K562 (cell line): ENCODE measurements around the gene ZNF716. TPM values are rescaled to one million over a fixed set of nuclear protein-coding genes. Genes with fewer than 3 reads are reported as not detected.

Experiments used
- ATAC-seq: fragments of 200-7000 bp; cut with Tn5 transposase; 3 replicates; pipeline ENCODE4 v1.9.1; 2020; ENCODE audit warnings: moderate library complexity
- BruUV-seq: library from RNA; stranded (reverse); fragments of 400-500 nt; replicated peaks from 2 replicates; lab custom pipeline; 2021; lab: Mats Ljungman, UMichigan
- CTCF ChIA-PET: fragments of 300-600 bp; formaldehyde crosslinking; extraction: SDS; loops from one replicate; lab custom pipeline; 2021; ENCODE audit warnings: low intra/inter-chr PET ratio; lab: Yijun Ruan, JAX
- POLR2A ChIA-PET: fragments of 300-600, 350-650 bp; sonication (Branson Sonifier 250); formaldehyde crosslinking; extraction: SDS; loops from one replicate; lab custom pipeline; 2021; ENCODE audit warnings: antibody characterized with exemption, inconsistent platforms; lab: Yijun Ruan, JAX
- DNase-seq, 4 experiments: peaks; one replicate each; pipeline versions ENCODE4 v3.0.0 to v3.0.0-alpha.2; 2011 to 2018; ENCODE audit warnings: low spot score in 3 of 4, mixed read lengths in 3 of 4; ENCODE audit errors: extremely low read depth in 1 of 4
- FAIRE-seq: peaks from 2 replicates; lab custom pipeline; 2011; peaks lifted over from hg19 to GRCh38; lab: Jason Lieb, UNC
- H2AFZ ChIP-seq: 2 replicates; pipeline ENCODE4 v1.6.0; 2011; ENCODE audit warnings: low read depth, low read length, control low read depth, inconsistent platforms
- H3K27ac ChIP-seq: fragments of 200-600 bp; 3 replicates; pipeline ENCODE4 v1.8.0; 2011; ENCODE audit warnings: low read depth, mild to moderate bottlenecking, control low read depth, inconsistent platforms, low read length, moderate library complexity, mixed read lengths; ENCODE audit errors: extremely low read depth
- H3K27me3 ChIP-seq, 2 experiments: fragments of 300-600 bp in 1 of 2; 2 replicates in 1 of 2; 3 replicates in 1 of 2; pipeline versions ENCODE4 v1.6.0 to v1.8.0; 2011; ENCODE audit warnings: inconsistent platforms in 2 of 2, low read length in 2 of 2, mild to moderate bottlenecking in 1 of 2, mixed read lengths in 1 of 2, moderate library complexity in 1 of 2; ENCODE audit not compliant: control insufficient read depth in 2 of 2, insufficient read depth in 2 of 2
- H3K36me3 ChIP-seq: fragments of 300-600 bp; 3 replicates; pipeline ENCODE4 v1.8.0; 2011; ENCODE audit warnings: mild to moderate bottlenecking, low read length, inconsistent platforms; ENCODE audit not compliant: control insufficient read depth, insufficient read depth
- H3K4me1 ChIP-seq, 2 experiments: fragments of 200-600 bp in 1 of 2; replicated peaks in 1 of 2; 2 replicates in 1 of 2; 3 replicates in 1 of 2; pipeline versions ENCODE4 v1.5.1 to v1.8.0; 2011; ENCODE audit warnings: inconsistent platforms in 2 of 2, low read length in 2 of 2, mild to moderate bottlenecking in 1 of 2, mixed read lengths in 1 of 2, moderate library complexity in 1 of 2; ENCODE audit not compliant: control insufficient read depth in 2 of 2, insufficient read depth in 2 of 2
- H3K4me2 ChIP-seq: 2 replicates; pipeline ENCODE4 v1.6.1; 2011; ENCODE audit warnings: low read length, control low read depth, inconsistent platforms, mixed read lengths; ENCODE audit not compliant: insufficient read depth
- H3K4me3 ChIP-seq: fragments of 200-600 bp; sonication (generic), shearing (Covaris generic); 2 replicates; pipeline ENCODE4 v1.5.1; 2016; ENCODE audit warnings: control low read depth, inconsistent platforms
- H3K79me2 ChIP-seq: fragments of 200-600 bp; 3 replicates; pipeline ENCODE4 v1.8.0; 2011; ENCODE audit warnings: low read length, inconsistent platforms; ENCODE audit not compliant: control insufficient read depth, insufficient read depth
- H3K9ac ChIP-seq, 2 experiments: 2 replicates each; pipeline versions ENCODE4 v1.6.0 to v1.6.1; 2011; ENCODE audit warnings: low read depth in 2 of 2, low read length in 2 of 2, control low read depth in 1 of 2, inconsistent platforms in 1 of 2, mild to moderate bottlenecking in 1 of 2, mixed read lengths in 1 of 2; ENCODE audit not compliant: insufficient read depth in 1 of 2
- H3K9me1 ChIP-seq: one replicate; pipeline ENCODE4 v1.6.0; 2011; ENCODE audit warnings: inconsistent platforms, mild to moderate bottlenecking, low read length, moderate library complexity; ENCODE audit not compliant: control insufficient read depth, insufficient read depth
- H3K9me3 ChIP-seq: replicated peaks from 2 replicates; pipeline ENCODE4 v1.5.1; 2011; ENCODE audit warnings: low read depth, low read length, inconsistent platforms; ENCODE audit not compliant: control insufficient read depth, insufficient read depth
- H4K20me1 ChIP-seq: replicated peaks from 2 replicates; pipeline ENCODE4 v1.6.1; 2011; ENCODE audit warnings: low read length, inconsistent platforms, mixed read lengths; ENCODE audit not compliant: control insufficient read depth, insufficient read depth
- ARHGAP35 ChIP-seq: fragments of 450-650 bp; IDR thresholded peaks from 2 replicates; pipeline ENCODE4 v1.6.1; 2018; ENCODE audit not compliant: partially characterized antibody
- ASH1L ChIP-seq: fragments of 450-650 bp; IDR thresholded peaks from 2 replicates; pipeline ENCODE4 v1.6.1; 2018; ENCODE audit warnings: borderline replicate concordance, mild to moderate bottlenecking, low read depth; ENCODE audit not compliant: partially characterized antibody
- BDP1 ChIP-seq: IDR thresholded peaks from 3 replicates; pipeline ENCODE4 v1.6.1; 2011; ENCODE audit not compliant: insufficient read length, insufficient read depth
- FOXJ2 ChIP-seq: fragments of 200-800 bp; sonication (Bioruptor generic); IDR thresholded peaks from 2 replicates; pipeline ENCODE4 v1.6.1; 2016; ENCODE audit warnings: missing genetic modification characterization, missing compliant biosample characterization
- FOXM1 ChIP-seq, 2 experiments: fragments of 450-650 bp in 1 of 2; sonication (generic) in 1 of 2; formaldehyde crosslinking in 1 of 2; IDR thresholded peaks; 2 replicates each; pipeline versions ENCODE4 v1.6.1 to v1.9.0; 2017 to 2022; ENCODE audit warnings: low read depth in 2 of 2, mild to moderate bottlenecking in 2 of 2, missing genetic modification reagents in 1 of 2, moderate library complexity in 1 of 2
- HDAC6 ChIP-seq: IDR thresholded peaks from 2 replicates; pipeline ENCODE4 v1.6.1; 2012; ENCODE audit warnings: low read depth, mild to moderate bottlenecking, control low read depth, inconsistent platforms, low read length, moderate library complexity
- HINFP ChIP-seq: fragments of 450-650 bp; conservative IDR thresholded peaks from 2 replicates; pipeline ENCODE4 v1.6.1; 2016; ENCODE audit warnings: missing genetic modification characterization, low read depth, mild to moderate bottlenecking, control low read depth, missing compliant biosample characterization
- MIER1 ChIP-seq: fragments of 450-650 bp; IDR thresholded peaks from 2 replicates; pipeline ENCODE4 v1.6.1; 2016; ENCODE audit warnings: antibody characterized with exemption, mild to moderate bottlenecking, low read depth
- MITF ChIP-seq: IDR thresholded peaks from 2 replicates; pipeline ENCODE4 v1.6.1; 2014; ENCODE audit warnings: antibody characterized with exemption
- OTX1 ChIP-seq: fragments of 450-650 bp; formaldehyde crosslinking; IDR thresholded peaks from 2 replicates; pipeline ENCODE4 v1.4.0; 2022; ENCODE audit warnings: mild to moderate bottlenecking
- PHF8 ChIP-seq: fragments of 200-600 bp; sonication (generic); IDR thresholded peaks from 2 replicates; pipeline ENCODE4 v1.6.1; 2012; ENCODE audit warnings: mixed run types, mild to moderate bottlenecking, inconsistent platforms, low read length, moderate library complexity, borderline replicate concordance
- U2AF1 ChIP-seq: fragments of 200-400 bp; formaldehyde crosslinking; optimal IDR thresholded peaks from 2 replicates; pipeline ENCODE3; 2017; ENCODE audit warnings: mild to moderate bottlenecking, low read depth, low read length, moderate library complexity
- ZKSCAN3 ChIP-seq: fragments of 250-450 bp; sonication (Bioruptor Pico); IDR thresholded peaks from 2 replicates; pipeline ENCODE4 v1.4.0; 2020
- ZNF121 ChIP-seq: sonication (generic); formaldehyde crosslinking; conservative IDR thresholded peaks from 2 replicates; pipeline ENCODE4 v1.8.0; 2022; ENCODE audit warnings: missing genetic modification reagents
- ZNF263 ChIP-seq: sonication (generic); formaldehyde crosslinking; IDR thresholded peaks from 2 replicates; pipeline ENCODE4 v1.8.0; 2022; ENCODE audit warnings: mild to moderate bottlenecking, missing genetic modification reagents, borderline replicate concordance
- ZNF766 ChIP-seq: fragments of 200-800 bp; sonication (Bioruptor generic); conservative IDR thresholded peaks from 2 replicates; pipeline ENCODE4 v1.6.1; 2016; ENCODE audit warnings: missing genetic modification characterization, missing compliant biosample characterization
- WGBS: fragments of 100-300 bp; shearing (Covaris generic); methylation state at CpG from one replicate; pipeline ENCODE4 v1.1.6; 2016; ENCODE audit warnings: low coverage, mixed read lengths; ENCODE audit not compliant: insufficient coverage; ENCODE audit errors: missing lambda C conversion rate; 5-methylcytosine and 5-hydroxymethylcytosine counted together
- in situ Hi-C: fragments of 300-500 bp; cut with MboI; formaldehyde crosslinking; loops from 4 replicates; pipeline ENCODE4 v1.15.0; 2018; ENCODE audit warnings: inconsistent platforms, mixed read lengths
- intact Hi-C: fragments of 100-400 bp; cut with micrococcal nuclease; formaldehyde crosslinking; loops from 2 replicates; pipeline ENCODE4 v1.14.2; 2022
- polyA plus RNA-seq, 8 experiments: library from polyadenylated mRNA; depleted of rRNA in 4 of 8; stranded (reverse) in 5 of 8; unstranded in 3 of 8; fragments of >200 nt; fragmentation: Nextera tagmentation in 2 of 8; fragmentation: Illumina TruSeq in 1 of 8; extraction: Ambion mirVana in 2 of 8; extraction: Trizol in 1 of 8; gene quantifications; 2 replicates each; pipeline versions ENCODE4 v1.2.1 to v1.2.3, GENCODE V29; 2011 to 2014; ENCODE audit warnings: inconsistent platforms in 1 of 8, missing spikeins in 1 of 8
- total RNA-seq, 7 experiments: library from RNA; depleted of rRNA in 6 of 7; stranded (reverse); fragments of >200 nt in 6 of 7; fragmentation: Illumina TruSeq in 2 of 7; extraction: Trizol in 2 of 7; gene quantifications; 2 replicates each; pipeline versions ENCODE4 v1.2.1 to v1.2.3, GENCODE V29; 2011 to 2021; ENCODE audit warnings: low replicate concordance in 1 of 7

Gene ZNF716
- total and polyA plus RNA-seq, 9 of the 15 experiments (the other 6 are each of a cell fraction or from before 2014, with no cell fraction given), result not detected

- intact Hi-C loops, result no loop called here
- ChIA-PET CTCF (no interaction called here), POLR2A (no interaction called here)
- TF ChIP-seq U2AF1 (no peak), FOXJ2 (tag) (no peak), FOXM1 (IDR thresholded peaks at IDR 0.05; ENCODE audit: low read depth) (no peak), FOXM1 (CRISPR knock-in tag; IDR thresholded peaks at IDR 0.05; ENCODE audit: low read depth) (no peak), ARHGAP35 (no peak), ZNF263 (no peak), PHF8 (no peak), ZKSCAN3 (no peak), HDAC6 (no peak), ZNF121 (CRISPR knock-in tag) (no peak), MITF (no peak), MIER1 (no peak), OTX1 (CRISPR knock-in tag) (no peak), ASH1L (no peak), BDP1 (no peak), ZNF766 (CRISPR knock-in tag) (no peak), HINFP (tag) (no peak)
- Histone ChIP-seq H2AFZ (no peak overlapping the region), H3K4me2 (no peak overlapping the region), H3K9ac (no peak overlapping the region), H4K20me1 (no peaks in the 10 kb centered on the region), H3K79me2 (no peaks in the 10 kb centered on the region), H3K9me1 (no peaks in the 10 kb centered on the region), H3K27ac (no peak overlapping the region), H3K9me3 (no peaks in the 10 kb centered on the region), H3K4me3 (no peak overlapping the region), H3K4me1 (no peaks in the 10 kb centered on the region), H3K27me3 (no peaks in the 10 kb centered on the region), H3K36me3 (no peaks in the 10 kb centered on the region)
- no peak for FAIRE-seq
- no TSS peak for BruUV-seq
- in situ Hi-C loops, result no loop called here
- WGBS, result 2% methylated on average over 6 of the region's 10 CpGs
- ATAC-seq, result no peak
- DNase-seq, result no peak
These were observed 22.8 kb upstream of the ZNF716 start for GRCh38 chr7:57427146-57427545.
